GM12878 (cell line): Measurements from ENCODE around the gene RBM18. TPM values are rescaled to one million over a fixed set of nuclear protein-coding genes. Genes with fewer than 3 reads are reported as not detected.

ENCODE experiments used
- ATAC-seq: fragments of 200-7000 bp; cut with Tn5 transposase; 3 replicates; pipeline ENCODE4 v1.9.1; 2020; ENCODE audit warnings: mild to moderate bottlenecking, moderate library complexity
- BruUV-seq: library from RNA; stranded (reverse); fragments of 400-500 nt; replicated peaks from 2 replicates; lab custom pipeline; 2021; lab: Mats Ljungman, UMichigan
- CTCF ChIA-PET: fragments of 300-600 bp; sonication (Branson Sonifier 250); formaldehyde crosslinking; extraction: SDS; loops from one replicate; lab custom pipeline; 2021; ENCODE audit warnings: inconsistent platforms; lab: Yijun Ruan, JAX
- POLR2A ChIA-PET: fragments of 350-600 bp; formaldehyde crosslinking; extraction: SDS; loops from one replicate; lab custom pipeline; 2021; ENCODE audit warnings: inconsistent platforms; lab: Charles Lee
- RAD21 ChIA-PET: fragments of 300-600 bp; sonication (Branson Sonifier 250); formaldehyde crosslinking; loops from one replicate; lab custom pipeline; 2023; ENCODE audit warnings: antibody characterized with exemption; ENCODE audit not compliant: unreplicated experiment; lab: Charles Lee
- SMC1A ChIA-PET: fragments of 300-600 bp; sonication (Branson Sonifier 250); formaldehyde crosslinking; loops from one replicate; lab custom pipeline; 2023; ENCODE audit not compliant: unreplicated experiment, uncharacterized antibody; lab: Charles Lee
- DNase-seq: peaks from one replicate; pipeline ENCODE4 v3.0.0-alpha.2; 2011; ENCODE audit warnings: low read depth, low spot score
- FAIRE-seq: peaks from 3 replicates; lab custom pipeline; 2011; peaks lifted over from hg19 to GRCh38; lab: Jason Lieb, UNC
- H2AFZ ChIP-seq: 2 replicates; pipeline ENCODE4 v1.6.0; 2011; ENCODE audit warnings: low read depth, low read length, control low read depth; ENCODE audit not compliant: control insufficient read depth
- H3K27ac ChIP-seq: 2 replicates; pipeline ENCODE4 v1.5.1; 2011; ENCODE audit warnings: control low read depth; ENCODE audit not compliant: control insufficient read depth, insufficient read depth
- H3K27me3 ChIP-seq, 2 experiments: replicated peaks in 1 of 2; 2 replicates each; pipeline versions ENCODE4 v1.6.0 to v1.6.1; 2011; ENCODE audit warnings: low read length in 1 of 2; ENCODE audit not compliant: control insufficient read depth in 2 of 2, insufficient read depth in 2 of 2
- H3K36me3 ChIP-seq, 2 experiments: 2 replicates each; pipeline ENCODE4 v1.5.1; 2011; ENCODE audit warnings: low read length in 1 of 2; ENCODE audit not compliant: control insufficient read depth in 2 of 2, insufficient read depth in 2 of 2
- H3K4me1 ChIP-seq: 2 replicates; pipeline ENCODE4 v1.6.1; 2011; ENCODE audit warnings: mild to moderate bottlenecking, low read length, moderate library complexity, mixed read lengths; ENCODE audit not compliant: control insufficient read depth, insufficient read depth
- H3K4me2 ChIP-seq: 2 replicates; pipeline ENCODE4 v1.6.0; 2011; ENCODE audit warnings: control low read depth; ENCODE audit not compliant: control insufficient read depth, insufficient read depth
- H3K4me3 ChIP-seq: fragments of 200-600 bp; sonication (generic); 2 replicates; pipeline ENCODE4 v1.5.1; 2016
- H3K79me2 ChIP-seq: 2 replicates; pipeline ENCODE4 v1.6.0; 2011; ENCODE audit warnings: low read length; ENCODE audit not compliant: control insufficient read depth, insufficient read depth
- H3K9ac ChIP-seq: 2 replicates; pipeline ENCODE4 v1.8.0; 2011; ENCODE audit warnings: low read length, control low read depth, mixed read lengths; ENCODE audit not compliant: control insufficient read depth, insufficient read depth
- H3K9me3 ChIP-seq: replicated peaks from 3 replicates; pipeline ENCODE4 v1.5.1; 2011; ENCODE audit warnings: mild to moderate bottlenecking, low read length; ENCODE audit not compliant: control insufficient read depth, insufficient read depth
- H4K20me1 ChIP-seq: 2 replicates; pipeline ENCODE4 v1.6.0; 2011; ENCODE audit not compliant: control insufficient read depth, insufficient read depth
- BHLHE40 ChIP-seq, 2 experiments: fragments of 450-650 bp in 1 of 2; IDR thresholded peaks; 2 replicates each; pipeline ENCODE4 v1.6.1; 2011 to 2017; ENCODE audit warnings: low read depth in 2 of 2, borderline replicate concordance in 1 of 2, improper control_type of control experiment in 1 of 2, low read length in 1 of 2, mild to moderate bottlenecking in 1 of 2
- CBX3 ChIP-seq: fragments of 200-600 bp; sonication (generic); IDR thresholded peaks from 2 replicates; pipeline ENCODE4 v1.6.1; 2016; ENCODE audit warnings: low read depth, borderline replicate concordance
- HDGF ChIP-seq: fragments of 450-650 bp; IDR thresholded peaks from 2 replicates; pipeline ENCODE4 v1.6.1; 2016; ENCODE audit warnings: antibody characterized with exemption
- JUND ChIP-seq: IDR thresholded peaks from 2 replicates; pipeline ENCODE4 v1.6.1; 2012; ENCODE audit warnings: low read depth, mild to moderate bottlenecking, low read length, improper control_type of control experiment, moderate library complexity
- MAX ChIP-seq: IDR thresholded peaks from 2 replicates; pipeline ENCODE4 v1.6.1; 2012; ENCODE audit warnings: low read depth, low read length, improper control_type of control experiment
- MXI1 ChIP-seq: fragments of 150-350 bp; IDR thresholded peaks from 2 replicates; pipeline ENCODE4 v1.6.1; 2011; ENCODE audit warnings: low read depth, mild to moderate bottlenecking, inconsistent platforms, low read length, improper control_type of control experiment
- SRF ChIP-seq, 2 experiments: IDR thresholded peaks; 2 replicates each; pipeline ENCODE4 v1.6.1; 2011; ENCODE audit warnings: low read depth in 2 of 2, low read length in 2 of 2, mild to moderate bottlenecking in 1 of 2, moderate library complexity in 1 of 2
- STAT3 ChIP-seq: IDR thresholded peaks from 2 replicates; pipeline ENCODE4 v1.6.1; 2011; ENCODE audit warnings: low read depth, low read length, improper control_type of control experiment
- ZNF207 ChIP-seq: fragments of 450-650 bp; IDR thresholded peaks from 2 replicates; pipeline ENCODE4 v1.6.1; 2014; ENCODE audit warnings: antibody characterized with exemption, mild to moderate bottlenecking, borderline replicate concordance
- ZNF274 ChIP-seq: IDR thresholded peaks from one replicate; pipeline ENCODE4 v1.8.0; 2011; ENCODE audit not compliant: insufficient read length, insufficient read depth
- ZSCAN29 ChIP-seq: fragments of 450-650 bp; IDR thresholded peaks from 2 replicates; pipeline ENCODE4 v1.6.1; 2017; ENCODE audit warnings: mild to moderate bottlenecking, moderate library complexity
- WGBS: methylation state at CpG from one replicate; pipeline ENCODE4 v1.1.6; 2016; ENCODE audit warnings: low lambda C conversion rate; ENCODE audit not compliant: insufficient replicate concordance, insufficient coverage; ENCODE audit errors: missing lambda C conversion rate; 5-methylcytosine and 5-hydroxymethylcytosine counted together
- in situ Hi-C: fragments of 300-500 bp; cut with MboI; formaldehyde crosslinking; loops from 9 replicates; pipeline ENCODE4 v1.14.3; 2018; ENCODE audit warnings: mixed read lengths
- intact Hi-C: fragments of 100-400 bp; cut with micrococcal nuclease; formaldehyde crosslinking; loops from one replicate; pipeline ENCODE4 v1.14.2; 2022; ENCODE audit not compliant: unreplicated experiment
- polyA plus RNA-seq, 11 experiments: library from polyadenylated mRNA; depleted of rRNA in 4 of 11; unstranded in 6 of 11; stranded (reverse) in 5 of 11; fragments of >200 nt; fragmentation: Nextera tagmentation in 4 of 11; fragmentation: Illumina TruSeq in 1 of 11; extraction: Ambion mirVana in 4 of 11; extraction: Trizol in 1 of 11; gene quantifications; 1 replicate in 1 of 11; 2 replicates in 10 of 11; pipeline versions ENCODE4 v1.2.1 to v1.2.3, GENCODE V29; 2011 to 2016; ENCODE audit warnings: inconsistent platforms in 2 of 11, missing spikeins in 2 of 11, low read depth in 1 of 11
- total RNA-seq, 4 experiments: library from RNA; depleted of rRNA in 3 of 4; stranded (reverse); fragments of >200 nt in 3 of 4; fragmentation: Illumina TruSeq in 1 of 4; extraction: Trizol in 1 of 4; gene quantifications; 2 replicates each; pipeline versions ENCODE4 v1.2.1 to v1.2.3, GENCODE V29; 2013 to 2021
- TF ChIP-seq, protein P1 (sequence below): IDR thresholded peaks from 2 replicates; pipeline ENCODE4 v1.6.1; 2012; ENCODE audit warnings: low read length, inconsistent platforms
- TF ChIP-seq, protein P2 (sequence below): fragments of 450-650 bp; IDR thresholded peaks from 2 replicates; pipeline ENCODE4 v1.6.1; 2017; ENCODE audit warnings: mild to moderate bottlenecking

Gene RBM18
- total and polyA plus RNA-seq, 10 of the 15 experiments (the other 5 are each of a cell fraction or from before 2014, with no cell fraction given): 6.4 to 46.8 (median 30.4) TPM

DNA sequence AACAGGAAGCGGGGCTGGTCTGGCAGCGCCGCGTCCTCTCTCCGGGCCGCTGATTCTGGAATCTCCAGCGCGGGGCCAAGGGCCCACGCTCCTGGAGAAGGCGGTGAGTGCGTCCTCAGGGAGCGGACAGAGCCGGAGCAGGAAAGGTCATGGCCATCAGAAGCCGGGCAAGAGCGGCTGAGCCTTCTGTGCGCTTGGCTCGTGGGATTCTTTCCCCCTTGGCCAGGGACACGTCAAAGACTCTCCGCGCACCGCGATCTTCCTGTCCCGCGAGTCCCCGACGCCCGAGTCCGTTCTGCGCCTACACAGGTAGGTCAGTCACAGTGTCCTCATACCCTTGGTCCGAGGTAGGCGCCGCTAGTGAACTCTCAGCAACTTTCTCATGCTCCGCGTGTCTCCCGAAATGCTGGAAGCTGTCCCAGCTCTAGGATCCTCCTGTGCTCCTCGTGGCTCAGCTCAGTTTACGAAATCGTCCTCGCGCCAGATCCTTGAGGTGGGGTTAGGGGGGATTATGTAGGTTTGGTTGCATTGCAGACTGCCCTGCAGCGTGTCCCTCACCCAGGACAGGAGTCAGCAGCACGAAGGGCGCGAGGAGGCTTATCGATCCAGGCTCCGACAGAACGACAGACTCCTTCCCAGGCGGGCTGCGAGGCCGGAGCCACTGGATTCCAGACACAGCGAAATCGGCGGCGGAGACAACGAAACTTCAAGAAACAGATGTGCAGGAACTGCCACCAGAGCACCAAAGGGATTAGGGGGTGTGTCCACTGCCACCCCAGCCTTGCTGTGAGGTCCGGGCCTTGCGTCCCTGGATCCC is 44.6 kb downstream of the RBM18 start:
- ATAC-seq (no peak), DNase-seq (no peak), FAIRE-seq (no peak)
- no peak for TF ChIP-seq MXI1
- TF ChIP-seq SRF (IDR thresholded peaks at IDR 0.05; ENCODE audit: low read depth in 2 of 2, low read length in 2 of 2): no peak
- no peak for TF ChIP-seq MAX
- TF ChIP-seq, protein P1, sequence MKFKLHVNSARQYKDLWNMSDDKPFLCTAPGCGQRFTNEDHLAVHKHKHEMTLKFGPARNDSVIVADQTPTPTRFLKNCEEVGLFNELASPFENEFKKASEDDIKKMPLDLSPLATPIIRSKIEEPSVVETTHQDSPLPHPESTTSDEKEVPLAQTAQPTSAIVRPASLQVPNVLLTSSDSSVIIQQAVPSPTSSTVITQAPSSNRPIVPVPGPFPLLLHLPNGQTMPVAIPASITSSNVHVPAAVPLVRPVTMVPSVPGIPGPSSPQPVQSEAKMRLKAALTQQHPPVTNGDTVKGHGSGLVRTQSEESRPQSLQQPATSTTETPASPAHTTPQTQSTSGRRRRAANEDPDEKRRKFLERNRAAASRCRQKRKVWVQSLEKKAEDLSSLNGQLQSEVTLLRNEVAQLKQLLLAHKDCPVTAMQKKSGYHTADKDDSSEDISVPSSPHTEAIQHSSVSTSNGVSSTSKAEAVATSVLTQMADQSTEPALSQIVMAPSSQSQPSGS: no peak
- TF ChIP-seq, protein P2, sequence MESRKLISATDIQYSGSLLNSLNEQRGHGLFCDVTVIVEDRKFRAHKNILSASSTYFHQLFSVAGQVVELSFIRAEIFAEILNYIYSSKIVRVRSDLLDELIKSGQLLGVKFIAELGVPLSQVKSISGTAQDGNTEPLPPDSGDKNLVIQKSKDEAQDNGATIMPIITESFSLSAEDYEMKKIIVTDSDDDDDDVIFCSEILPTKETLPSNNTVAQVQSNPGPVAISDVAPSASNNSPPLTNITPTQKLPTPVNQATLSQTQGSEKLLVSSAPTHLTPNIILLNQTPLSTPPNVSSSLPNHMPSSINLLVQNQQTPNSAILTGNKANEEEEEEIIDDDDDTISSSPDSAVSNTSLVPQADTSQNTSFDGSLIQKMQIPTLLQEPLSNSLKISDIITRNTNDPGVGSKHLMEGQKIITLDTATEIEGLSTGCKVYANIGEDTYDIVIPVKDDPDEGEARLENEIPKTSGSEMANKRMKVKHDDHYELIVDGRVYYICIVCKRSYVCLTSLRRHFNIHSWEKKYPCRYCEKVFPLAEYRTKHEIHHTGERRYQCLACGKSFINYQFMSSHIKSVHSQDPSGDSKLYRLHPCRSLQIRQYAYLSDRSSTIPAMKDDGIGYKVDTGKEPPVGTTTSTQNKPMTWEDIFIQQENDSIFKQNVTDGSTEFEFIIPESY: no peak
- TF ChIP-seq ZSCAN29: no peak
- no peak for TF ChIP-seq ZNF207
- no peak for TF ChIP-seq JUND
- no peak for TF ChIP-seq ZNF274
- TF ChIP-seq STAT3: no peak
- TF ChIP-seq HDGF: no peak
- no peak for TF ChIP-seq CBX3
- TF ChIP-seq BHLHE40 (IDR thresholded peaks at IDR 0.05; ENCODE audit: borderline replicate concordance in 1 of 2, low read depth in 2 of 2, low read length in 1 of 2): no peak
- Histone ChIP-seq H4K20me1 (0 out of 2 replicates have a peak, but pooled peaks cover 3% of the 10 kb centered on the region), H3K9ac (no peak overlapping the region), H3K36me3 (no peaks in the 10 kb centered on the region), H3K79me2 (no peaks in the 10 kb centered on the region), H3K4me1 (no peaks in the 10 kb centered on the region), H3K9me3 (no peaks in the 10 kb centered on the region; the same call in 2 of the 3 replicates), H2AFZ (no peak overlapping the region), H3K4me3 (no peak overlapping the region), H3K27ac (no peak overlapping the region), H3K27me3 (peaks cover 18 to 28% of the 10 kb centered on the region in 2 experiments), H3K4me2 (no peak overlapping the region)
- ChIA-PET CTCF (no interaction called here), POLR2A (no interaction called here), RAD21 (no interaction called here), SMC1A (no interaction called here)
- intact Hi-C loops: no loop called here
- 46% methylated on average over 41 of the region's 57 CpGs for WGBS
- in situ Hi-C loops: no loop called here
- BruUV-seq: no TSS peak
